Subcutaneous abdominal adipose tissue (tissue), 5 donors: ENCODE data around the gene SHISA5.

Experiments
- H3K27ac ChIP-seq: one replicate; pipeline ENCODE4 v1.7.0; 2013; ENCODE audit warnings: low read depth, mild to moderate bottlenecking, inconsistent platforms, low read length, moderate library complexity
- H3K27me3 ChIP-seq, 5 donors: one replicate each; pipeline ENCODE4 v1.7.0; 2013; ENCODE audit warnings: low read length in 5 of 5, inconsistent platforms in 1 of 5; ENCODE audit not compliant: control insufficient read depth in 5 of 5, insufficient read depth in 4 of 5
- H3K36me3 ChIP-seq, 5 donors: one replicate each; pipeline ENCODE4 v1.7.0; 2013; ENCODE audit warnings: low read length in 5 of 5; ENCODE audit not compliant: control insufficient read depth in 5 of 5, insufficient read depth in 5 of 5
- H3K4me1 ChIP-seq, 5 donors: one replicate each; pipeline ENCODE4 v1.7.0; 2013; ENCODE audit warnings: low read length in 5 of 5, mild to moderate bottlenecking in 3 of 5, moderate library complexity in 1 of 5; ENCODE audit not compliant: control insufficient read depth in 5 of 5, insufficient read depth in 5 of 5
- H3K4me3 ChIP-seq, 5 donors: one replicate each; pipeline ENCODE4 v1.7.0; 2013; ENCODE audit warnings: low read length in 5 of 5, low read depth in 1 of 5
- H3K9ac ChIP-seq, 5 donors: one replicate each; pipeline ENCODE4 v1.7.0; 2013; ENCODE audit warnings: low read length in 5 of 5, mild to moderate bottlenecking in 4 of 5, moderate library complexity in 3 of 5
- H3K9me3 ChIP-seq, 5 donors: one replicate each; pipeline ENCODE4 v1.7.0; 2013; ENCODE audit warnings: low read length in 5 of 5; ENCODE audit not compliant: control insufficient read depth in 5 of 5
- donor health status: healthy.
- donor health status: healthy.
- donor health status: healthy.
- donor health status: healthy.
- donor health status: healthy.

Gene SHISA5

DNA sequence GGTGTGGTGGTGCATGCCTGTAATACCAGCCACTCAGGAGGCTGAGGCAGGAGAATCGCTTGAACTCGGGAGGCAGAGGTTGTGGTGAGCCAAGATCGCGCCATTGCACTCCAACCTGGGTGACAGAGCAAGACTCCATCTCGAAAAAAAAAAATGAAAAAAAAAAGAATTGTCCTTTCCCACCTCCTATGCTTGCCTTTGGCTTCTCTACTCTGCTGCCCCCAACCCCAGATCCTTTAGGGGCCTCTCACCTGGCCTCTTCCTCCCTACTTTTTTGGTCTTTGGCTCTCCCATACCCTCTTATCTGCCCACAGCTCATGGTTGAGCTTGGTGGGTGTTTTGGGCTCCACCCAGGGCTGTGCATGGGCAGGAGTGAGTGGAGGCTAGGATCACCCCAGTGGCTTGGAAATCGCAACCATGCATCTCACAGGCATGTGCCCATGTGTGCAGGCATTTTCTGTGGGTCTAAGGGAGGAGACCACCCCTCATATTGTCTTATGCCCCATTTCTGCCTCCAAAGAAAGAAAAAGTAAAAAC is 2.1 kb upstream of the SHISA5 start:
- Histone ChIP-seq H3K36me3 (peaks cover 0 to 2% (median under 1%) of the 10 kb centered on the region in 5 donors), H3K9me3 (no peaks in the 10 kb centered on the region), H3K4me1 (peaks cover 5 to 35% (median 22%) of the 10 kb centered on the region in 5 donors), H3K27me3 (no peaks in the 10 kb centered on the region), H3K27ac (no peak overlapping the region), H3K9ac (no peak overlapping the region), H3K4me3 (no peak overlapping the region)

DNA sequence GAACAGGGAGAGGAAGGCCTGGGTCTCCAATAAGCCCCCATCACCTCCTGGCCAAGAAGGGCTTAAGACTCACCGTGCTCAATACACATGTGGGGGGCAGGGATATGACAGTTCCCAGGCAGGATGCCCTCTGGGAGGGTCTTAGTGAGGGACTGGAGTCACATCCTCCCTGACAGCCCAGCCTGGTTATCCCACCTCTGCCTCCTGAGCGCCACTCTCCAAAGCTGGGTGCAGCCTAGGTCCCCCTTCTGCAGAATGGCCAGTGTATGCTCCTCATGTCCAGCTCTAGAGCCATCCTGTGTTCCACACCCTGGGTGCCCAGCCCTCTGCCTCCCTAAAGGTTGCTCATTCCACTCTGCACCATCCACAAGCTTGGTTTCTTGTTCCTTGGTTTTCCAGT is 1.2 kb upstream of the SHISA5 start:
- H3K27me3 ChIP-seq = no peaks in the 10 kb centered on the region
- H3K4me3 ChIP-seq = peak overlapping the region in 3 of 5 donors; percentile 75 to 86 (median 79)
- no peak overlapping the region for H3K9ac ChIP-seq
- peak overlapping the region; percentile 92 for H3K27ac ChIP-seq
- H3K9me3 ChIP-seq = no peaks in the 10 kb centered on the region
- peaks cover 5 to 35% (median 22%) of the 10 kb centered on the region in 5 donors for H3K4me1 ChIP-seq
- H3K36me3 ChIP-seq = peaks cover 0 to 11% (median 4%) of the 10 kb centered on the region in 5 donors

DNA sequence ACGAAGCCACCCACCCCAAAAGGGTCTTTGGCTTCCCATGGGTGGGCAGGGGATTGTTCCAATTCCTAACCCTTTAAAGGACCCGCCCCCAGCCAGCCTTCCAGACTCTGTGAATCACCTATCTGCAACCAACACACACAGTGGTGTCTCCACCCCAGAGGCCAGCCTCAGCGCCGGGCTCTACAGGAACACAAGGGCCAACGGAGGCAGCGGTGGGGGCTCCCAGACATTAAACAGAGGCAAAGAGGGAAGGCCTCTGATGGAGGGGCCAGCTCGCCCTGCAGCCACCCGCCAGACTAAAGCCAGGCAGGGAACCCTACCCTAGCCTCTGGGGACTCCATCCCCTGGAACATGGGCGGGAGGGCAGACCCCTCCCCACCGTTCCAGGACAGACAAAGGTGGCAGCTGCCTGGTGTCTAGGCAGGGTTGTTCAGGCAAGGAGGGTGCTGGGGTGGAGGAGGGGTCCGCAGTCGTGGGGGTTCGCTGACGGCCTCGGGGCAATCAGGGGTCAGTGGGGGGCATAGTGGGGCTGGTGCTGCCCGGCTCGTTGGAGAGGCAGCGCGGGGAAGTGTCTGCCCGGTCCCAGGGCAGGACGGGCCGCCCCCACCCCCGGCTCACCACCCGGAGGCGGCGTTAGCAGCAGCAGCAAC is 448 bp downstream of the SHISA5 start:
- Histone ChIP-seq H3K36me3 (peaks cover 0 to 14% (median 8%) of the 10 kb centered on the region in 5 donors), H3K27me3 (no peaks in the 10 kb centered on the region), H3K4me1 (peaks cover 5 to 35% (median 22%) of the 10 kb centered on the region in 5 donors), H3K4me3 (peak overlapping the region; percentile 51 to 86 (median 75)), H3K9me3 (no peaks in the 10 kb centered on the region), H3K9ac (peak overlapping the region in 4 of 5 donors; percentile 72 to 93 (median 85)), H3K27ac (peak overlapping the region; percentile 92)

DNA sequence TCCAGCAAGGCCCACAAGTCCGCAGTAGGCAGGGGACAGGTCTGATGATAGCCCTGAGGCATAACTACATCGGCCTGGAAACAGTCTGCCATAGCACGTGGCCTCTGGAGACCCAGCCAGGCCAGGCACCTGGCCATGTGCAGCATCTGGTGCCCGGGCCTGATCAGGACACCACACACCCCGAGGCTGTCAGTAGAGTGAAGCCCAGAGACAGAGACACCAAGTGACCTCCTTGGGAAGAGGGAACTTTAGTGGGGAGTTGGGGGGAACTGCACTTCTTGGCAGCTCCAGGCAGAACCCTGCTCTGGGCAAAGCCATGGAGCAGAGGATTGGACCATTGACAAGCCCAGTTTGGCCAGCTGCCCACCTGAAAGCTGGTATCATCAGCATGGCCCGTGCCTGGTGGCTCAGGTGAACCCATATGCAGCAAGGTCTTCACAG is 1.2 kb downstream of the SHISA5 start:
- Histone ChIP-seq H3K27ac (peak overlapping the region; percentile 92), H3K4me1 (peaks cover 5 to 35% (median 22%) of the 10 kb centered on the region in 5 donors), H3K9me3 (no peaks in the 10 kb centered on the region), H3K4me3 (peak overlapping the region in 4 of 5 donors; percentile 31 to 86 (median 77)), H3K36me3 (peaks cover 0 to 20% (median 13%) of the 10 kb centered on the region in 5 donors), H3K27me3 (no peaks in the 10 kb centered on the region), H3K9ac (peak overlapping the region; percentile 20 to 93 (median 81))

DNA sequence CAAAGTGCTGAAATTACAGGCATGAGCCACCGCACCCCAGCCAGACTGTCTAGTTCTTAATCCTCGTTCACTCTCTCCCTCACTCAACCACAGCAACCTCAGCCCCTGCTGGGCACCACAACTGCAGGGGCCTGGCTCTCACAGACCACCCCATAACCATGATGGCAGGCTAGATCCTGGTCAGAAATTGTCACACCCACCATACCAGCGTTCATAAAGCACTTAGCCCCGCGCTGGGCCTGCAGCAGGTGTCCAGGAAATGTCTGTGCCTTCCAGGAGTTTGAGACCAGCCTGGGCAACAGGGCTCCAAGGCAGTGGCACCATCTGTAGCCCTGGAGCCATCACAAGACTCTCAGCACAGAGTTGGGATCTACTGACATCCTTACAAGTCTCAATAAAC is 1.9 kb downstream of the SHISA5 start:
- Histone ChIP-seq H3K9me3 (no peaks in the 10 kb centered on the region), H3K4me3 (no peak overlapping the region), H3K27ac (peak overlapping the region; percentile 92), H3K36me3 (peaks cover 0 to 20% (median 13%) of the 10 kb centered on the region in 5 donors), H3K27me3 (no peaks in the 10 kb centered on the region), H3K9ac (no peak overlapping the region), H3K4me1 (peaks cover 2 to 31% (median 22%) of the 10 kb centered on the region in 5 donors)

DNA sequence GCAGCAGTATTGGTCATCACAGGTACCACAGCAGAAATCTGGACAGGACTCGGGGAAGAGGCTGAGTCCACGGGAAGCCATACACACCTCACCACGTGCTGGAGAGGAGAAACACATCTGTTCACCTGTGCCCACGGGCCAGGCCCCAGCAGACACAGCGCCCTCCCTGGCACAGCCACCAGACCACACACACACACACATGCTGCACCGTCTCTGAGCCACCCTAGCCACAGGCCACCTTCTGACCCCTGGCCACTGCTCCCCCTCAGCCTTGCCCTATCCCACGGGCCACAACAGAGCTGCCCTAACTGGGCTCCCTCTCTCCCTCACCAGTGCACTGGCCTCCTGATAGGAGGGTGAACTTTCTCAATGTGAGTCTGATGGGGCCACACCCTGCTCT is 2.8 kb downstream of the SHISA5 start:
- H3K4me1 ChIP-seq = peaks cover 2 to 31% (median 22%) of the 10 kb centered on the region in 5 donors

DNA sequence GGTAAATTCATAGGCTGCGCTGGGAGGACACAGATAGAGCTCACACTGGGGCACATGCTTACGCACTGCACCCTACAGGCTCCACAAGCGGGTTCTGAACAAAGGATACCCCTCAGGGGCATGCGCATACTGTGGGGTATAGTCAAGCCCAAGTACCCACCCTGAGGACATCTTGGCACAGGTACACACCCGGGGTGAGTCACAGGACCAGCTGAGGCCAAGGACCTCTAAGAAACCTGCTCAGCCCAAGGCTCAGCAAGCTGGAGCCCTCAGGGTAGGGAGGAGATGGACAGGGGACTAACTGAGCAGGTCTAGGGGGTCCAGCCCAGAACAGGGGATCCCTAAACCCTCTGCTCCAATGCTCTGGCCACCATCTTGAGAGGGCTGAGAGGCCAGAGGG is 3.3 kb downstream of the SHISA5 start:
- Histone ChIP-seq H3K4me1 (peaks cover 2 to 31% (median 22%) of the 10 kb centered on the region in 5 donors), H3K4me3 (no peak overlapping the region), H3K9me3 (no peaks in the 10 kb centered on the region), H3K27me3 (no peaks in the 10 kb centered on the region), H3K9ac (no peak overlapping the region), H3K27ac (no peak overlapping the region), H3K36me3 (peaks cover 0 to 20% (median 13%) of the 10 kb centered on the region in 5 donors)

More for the DNA sequence above, 2.8 kb downstream of the SHISA5 start:
- Histone ChIP-seq H3K27me3 (no peaks in the 10 kb centered on the region), H3K36me3 (peaks cover 0 to 20% (median 13%) of the 10 kb centered on the region in 5 donors), H3K9ac (peak overlapping the region in 1 of 5 donors; percentile 31), H3K27ac (no peak overlapping the region), H3K9me3 (no peaks in the 10 kb centered on the region), H3K4me3 (no peak overlapping the region)

DNA sequence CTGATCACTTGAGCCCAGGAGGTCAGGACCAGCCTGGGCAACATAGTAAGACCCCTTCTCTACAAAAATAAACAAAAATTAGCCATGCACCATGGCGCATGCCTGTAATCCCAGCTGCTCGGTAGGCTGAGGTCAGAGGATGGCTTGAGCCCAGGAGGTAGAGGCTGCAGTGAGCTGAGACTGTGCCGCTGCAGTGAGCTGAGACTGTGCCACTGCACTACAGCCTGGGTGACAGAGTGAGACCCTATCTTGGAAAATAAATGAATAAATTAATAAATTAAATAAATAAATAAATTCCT is 10.8 kb downstream of the SHISA5 start:
- Histone ChIP-seq H3K4me3 (no peak overlapping the region), H3K4me1 (peaks cover 0 to 15% (median 10%) of the 10 kb centered on the region in 5 donors), H3K36me3 (peaks cover 0 to 14% (median 3%) of the 10 kb centered on the region in 5 donors), H3K27me3 (no peaks in the 10 kb centered on the region), H3K9me3 (no peaks in the 10 kb centered on the region), H3K27ac (peak overlapping the region; percentile 56), H3K9ac (no peak overlapping the region)

DNA sequence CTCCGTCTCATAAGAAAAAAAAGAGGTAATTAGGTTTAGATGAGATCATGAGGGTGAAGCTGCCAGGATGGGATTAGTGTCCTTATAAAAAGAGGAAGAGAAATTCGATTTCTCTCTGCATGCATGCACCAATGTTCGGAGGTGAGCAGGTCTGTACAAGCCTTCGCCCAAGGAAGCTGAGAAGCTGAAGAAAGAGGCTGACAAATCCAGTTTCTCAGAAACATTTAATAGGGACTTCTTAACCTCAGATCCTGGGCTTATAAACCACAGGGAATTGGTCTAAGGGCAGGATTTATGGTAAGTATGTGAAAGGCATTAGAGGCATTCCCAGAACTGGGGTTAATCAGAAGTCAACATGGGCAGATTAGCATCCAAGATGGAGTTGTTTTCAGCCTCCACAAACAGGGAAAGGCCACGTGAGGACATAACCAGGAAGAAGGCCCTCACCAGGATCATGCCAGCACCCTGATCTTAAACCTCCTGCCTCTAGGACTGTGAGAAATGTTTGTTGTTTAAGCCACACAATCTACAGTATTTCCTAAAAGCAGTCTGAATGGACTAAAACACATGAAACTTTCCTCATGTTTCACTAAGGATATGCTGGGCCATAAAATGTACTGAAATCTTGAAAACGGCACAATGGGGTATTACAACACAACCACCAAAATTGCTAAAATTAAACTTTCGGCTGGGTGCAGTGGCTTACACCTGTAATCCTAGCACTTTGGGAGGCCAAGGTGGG is 11.3 kb downstream of the SHISA5 start:
- Histone ChIP-seq H3K9ac (peak overlapping the region in 1 of 5 donors; percentile 41), H3K27me3 (no peaks in the 10 kb centered on the region), H3K36me3 (peaks cover 0 to 11% (median 0%) of the 10 kb centered on the region in 5 donors), H3K27ac (peak overlapping the region; percentile 56), H3K9me3 (no peaks in the 10 kb centered on the region), H3K4me3 (peak overlapping the region in 1 of 5 donors; percentile 7), H3K4me1 (peaks cover 0 to 15% (median 10%) of the 10 kb centered on the region in 5 donors)

DNA sequence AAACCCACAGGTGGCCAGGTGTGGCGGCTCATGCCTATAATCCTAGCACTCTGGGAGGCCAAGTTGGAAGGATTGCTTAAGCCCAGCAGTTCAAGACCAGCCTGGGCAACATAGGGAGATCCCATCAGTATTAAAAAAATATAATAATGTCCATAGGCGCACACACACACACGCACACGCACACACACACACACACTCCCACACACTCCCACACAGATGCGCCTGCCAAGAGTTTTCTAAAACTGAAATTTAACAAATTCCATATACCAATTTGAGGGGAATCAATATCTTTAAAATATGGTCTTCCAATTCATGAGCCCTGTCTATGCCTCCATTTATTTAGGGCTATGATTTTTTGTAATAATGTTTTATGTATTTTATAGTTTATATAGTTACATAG is 17.0 kb downstream of the SHISA5 start:
- Histone ChIP-seq H3K27me3 (no peaks in the 10 kb centered on the region), H3K9me3 (no peaks in the 10 kb centered on the region), H3K9ac (no peak overlapping the region), H3K4me1 (peaks cover 0 to 4% (median 0%) of the 10 kb centered on the region in 5 donors), H3K36me3 (peaks cover 0 to 2% (median 0%) of the 10 kb centered on the region in 5 donors), H3K4me3 (no peak overlapping the region), H3K27ac (no peak overlapping the region)
